GM21619 (cell line): ENCODE data around the gene SIX5.

Source experiments
- ATAC-seq: cut with Tn5 transposase; IDR thresholded peaks from one replicate; pipeline ENCODE4 v1.9.1; 2021; ENCODE audit not compliant: unreplicated experiment

The SIX5 gene

GRCh38 chr19:45777395-45777961 is 8.4 kb upstream of the SIX5 start:
- ATAC-seq = no peak

- ATAC-seq = no peak
Measured at GRCh38 chr19:45774765-45775164, 5.7 kb upstream of the SIX5 start.

- no peak for ATAC-seq
Measured at GRCh38 chr19:45773384-45773783, 4.3 kb upstream of the SIX5 start.

GRCh38 chr19:45772912-45773311 is 3.9 kb upstream of the SIX5 start:
- ATAC-seq = no peak

GRCh38 chr19:45772130-45772840 is 3.2 kb upstream of the SIX5 start:
- ATAC-seq = no peak

- ATAC-seq = no peak
Measured at GRCh38 chr19:45771311-45771933, 2.4 kb upstream of the SIX5 start.

GRCh38 chr19:45770192-45771101 is 1.4 kb upstream of the SIX5 start:
- peak; percentile 47 for ATAC-seq

GRCh38 chr19:45769821-45770191 is 754 bp upstream of the SIX5 start:
- no peak for ATAC-seq

GRCh38 chr19:45768655-45768983 is 433 bp downstream of the SIX5 start:
- ATAC-seq = no peak

GRCh38 chr19:45767881-45768654 is 984 bp downstream of the SIX5 start:
- ATAC-seq = no peak

GRCh38 chr19:45767410-45767880 is 1.6 kb downstream of the SIX5 start:
- no peak for ATAC-seq

- ATAC-seq = no peak
Measured at GRCh38 chr19:45766869-45767346, 2.1 kb downstream of the SIX5 start.

- no peak for ATAC-seq
Measured at GRCh38 chr19:45766296-45766868, 2.7 kb downstream of the SIX5 start.

GRCh38 chr19:45765702-45766295 is 3.3 kb downstream of the SIX5 start:
- no peak for ATAC-seq

GRCh38 chr19:45764945-45765701 is 3.9 kb downstream of the SIX5 start:
- ATAC-seq = no peak

GRCh38 chr19:45764475-45764874 is 4.6 kb downstream of the SIX5 start:
- ATAC-seq = no peak

GRCh38 chr19:45763691-45764294 is 5.3 kb downstream of the SIX5 start:
- ATAC-seq = no peak

GRCh38 chr19:45762870-45763631 is 6.0 kb downstream of the SIX5 start:
- ATAC-seq = no peak
